CD4-positive, alpha-beta memory T cell (primary cell): ENCODE measurements around the gene SLC49A3. TPM values are rescaled to one million over a fixed set of nuclear protein-coding genes. Genes with fewer than 3 reads are reported as not detected.
"Not testable (repeated sequence)": the region's sequence is repeated elsewhere in the genome, so short reads cannot be mapped to it uniquely, and the experiment has no call there.

Experiments
- CTCF ChIA-PET: fragments of 350-600 bp; sonication (Branson Sonifier 250); formaldehyde crosslinking; loops from one replicate; lab custom pipeline; 2021; ENCODE audit warnings: inconsistent platforms; ENCODE audit not compliant: partially characterized antibody; lab: Charles Lee
- POLR2A ChIA-PET: fragments of 350-600 bp; sonication (Branson Sonifier 250); formaldehyde crosslinking; loops from one replicate; lab custom pipeline; 2021; ENCODE audit not compliant: partially characterized antibody; lab: Charles Lee
- DNase-seq, 5 donors: peaks; one replicate each; pipeline versions ENCODE4 v3.0.0 to v3.0.0-alpha.2; 2020 to 2022; ENCODE audit warnings: mixed read lengths in 1 of 5
- H3K27ac ChIP-seq: one replicate; pipeline ENCODE4 v1.7.0; 2013; ENCODE audit warnings: low read depth, low read length
- H3K27me3 ChIP-seq: 2 replicates; pipeline ENCODE4 v1.7.0; 2013; ENCODE audit warnings: mild to moderate bottlenecking, low read length, moderate library complexity; ENCODE audit not compliant: insufficient read depth
- H3K36me3 ChIP-seq: 2 replicates; pipeline ENCODE4 v1.7.0; 2013; ENCODE audit warnings: mild to moderate bottlenecking, low read length, moderate library complexity; ENCODE audit not compliant: insufficient read depth
- H3K4me1 ChIP-seq: 2 replicates; pipeline ENCODE4 v1.7.0; 2013; ENCODE audit warnings: mild to moderate bottlenecking, low read length, moderate library complexity; ENCODE audit not compliant: insufficient read depth
- H3K4me3 ChIP-seq, 2 donors: one replicate each; pipeline ENCODE4 v1.7.0; 2013; ENCODE audit warnings: low read length in 2 of 2, mild to moderate bottlenecking in 1 of 2
- H3K9me3 ChIP-seq, 2 donors: one replicate each; pipeline ENCODE4 v1.7.0; 2013; ENCODE audit warnings: low read length in 2 of 2, control low read depth in 1 of 2; ENCODE audit not compliant: control insufficient read depth in 1 of 2
- H3K27ac Mint-ChIP-seq, 7 donors: one replicate each; pipeline ENCODE4 v1.8.0; 2020 to 2021; ENCODE audit warnings: mixed read lengths in 7 of 7, mild to moderate bottlenecking in 6 of 7, inconsistent platforms in 3 of 7, moderate library complexity in 3 of 7
- H3K27me3 Mint-ChIP-seq, 2 donors: one replicate each; pipeline ENCODE4 v1.8.0; 2020 to 2021; ENCODE audit warnings: mixed read lengths in 2 of 2
- H3K36me3 Mint-ChIP-seq, 2 donors: one replicate each; pipeline ENCODE4 v1.8.0; 2020 to 2021; ENCODE audit warnings: mixed read lengths in 2 of 2, inconsistent platforms in 1 of 2, mild to moderate bottlenecking in 1 of 2
- H3K4me1 Mint-ChIP-seq, 4 donors: one replicate each; pipeline ENCODE4 v1.8.0; 2020 to 2021; ENCODE audit warnings: mixed read lengths in 4 of 4, mild to moderate bottlenecking in 1 of 4
- H3K4me3 Mint-ChIP-seq, 8 donors: one replicate each; pipeline ENCODE4 v1.8.0; 2020 to 2021; ENCODE audit warnings: mixed read lengths in 8 of 8, mild to moderate bottlenecking in 7 of 8, moderate library complexity in 6 of 8, inconsistent platforms in 3 of 8
- H3K9me3 Mint-ChIP-seq, 8 donors: one replicate each; pipeline ENCODE4 v1.8.0; 2020 to 2021; ENCODE audit warnings: mixed read lengths in 8 of 8, mild to moderate bottlenecking in 5 of 8, inconsistent platforms in 3 of 8, moderate library complexity in 1 of 8
- intact Hi-C: fragments of 100-400 bp; cut with micrococcal nuclease; formaldehyde crosslinking; loops from one replicate; pipeline ENCODE4 v1.15.1; 2023
- polyA plus RNA-seq, 2 donors: library from polyadenylated mRNA; unstranded; fragments of 300-500 nt; fragmentation: Illumina TruSeq; gene quantifications; one replicate each; pipeline ENCODE4 v1.2.3, GENCODE V29; 2021
- total RNA-seq, 2 experiments: library from RNA; stranded (reverse); gene quantifications; one replicate each; pipeline ENCODE4 v1.2.3, GENCODE V29; 2021

SLC49A3 gene
- total and polyA plus RNA-seq, 4 experiments from 2014 or later: 1.0 to 1.7 TPM; not detected in 2

DNA sequence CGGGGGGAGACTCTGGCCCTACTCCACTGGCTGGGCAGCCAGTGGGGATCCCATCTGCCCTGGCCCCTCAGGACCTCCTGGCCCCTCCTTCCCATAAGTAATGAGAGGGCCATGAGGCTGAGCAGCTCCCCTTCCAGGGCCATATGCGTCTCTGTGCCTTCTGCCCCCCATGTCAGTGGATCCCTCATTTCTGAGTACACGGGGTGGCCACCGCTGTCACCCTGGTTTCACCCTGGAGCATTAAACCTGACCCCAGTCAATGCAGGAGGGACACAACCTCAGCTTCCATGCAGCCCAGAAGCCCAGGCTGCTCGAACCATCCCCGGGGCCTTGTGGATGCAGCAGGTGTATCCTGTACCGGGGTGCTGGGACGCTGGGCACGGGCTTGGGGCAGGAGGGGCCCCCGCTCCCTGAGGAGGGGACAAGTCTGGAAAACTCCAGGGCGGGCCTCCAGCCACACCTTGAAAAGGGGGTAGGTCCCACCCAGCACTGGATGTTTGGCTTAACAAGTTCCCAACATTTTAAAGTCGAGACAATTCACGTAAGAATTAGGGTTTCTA is 39.1 kb downstream of the SLC49A3 start:
- no peaks in the 10 kb centered on the region for H3K27me3 ChIP-seq
- intact Hi-C loops: no loop called here
- no peak overlapping the region for H3K4me3 ChIP-seq
- H3K9me3 Mint-ChIP-seq: peaks cover 0 to 4% (median under 1%) of the 10 kb centered on the region in 8 donors
- H3K27me3 Mint-ChIP-seq: peaks cover 6 to 14% of the 10 kb centered on the region in 2 donors
- H3K27ac Mint-ChIP-seq: no peak overlapping the region
- H3K36me3 Mint-ChIP-seq: no peaks in the 10 kb centered on the region
- CTCF ChIA-PET: no interaction called here
- no peak for DNase-seq
- no peak overlapping the region for H3K27ac ChIP-seq
- peaks cover 0 to 6% (median 3%) of the 10 kb centered on the region in 4 donors for H3K4me1 Mint-ChIP-seq
- POLR2A ChIA-PET: no interaction called here
- H3K36me3 ChIP-seq: no peaks in the 10 kb centered on the region
- H3K4me3 Mint-ChIP-seq: no peak overlapping the region
- H3K4me1 ChIP-seq: no peaks in the 10 kb centered on the region
- H3K9me3 ChIP-seq: no peaks in the 10 kb centered on the region

DNA sequence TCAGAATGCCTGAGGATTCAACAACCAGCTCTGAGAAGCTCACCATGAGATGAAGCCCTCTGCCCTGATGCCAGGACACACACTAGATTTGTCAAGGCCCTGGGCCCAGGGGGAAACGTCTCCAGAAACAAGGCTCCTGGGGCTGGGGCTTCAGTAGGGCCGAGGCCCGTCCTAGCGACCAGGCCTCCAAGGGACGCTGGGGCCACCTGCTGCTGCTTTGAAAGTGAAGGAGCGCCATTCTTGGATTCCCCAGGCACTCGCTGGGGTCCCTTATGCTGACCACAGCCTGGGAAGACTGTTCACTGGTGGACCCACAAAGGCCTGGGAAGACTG is 39.7 kb downstream of the SLC49A3 start:
- POLR2A ChIA-PET: no interaction called here

DNA sequence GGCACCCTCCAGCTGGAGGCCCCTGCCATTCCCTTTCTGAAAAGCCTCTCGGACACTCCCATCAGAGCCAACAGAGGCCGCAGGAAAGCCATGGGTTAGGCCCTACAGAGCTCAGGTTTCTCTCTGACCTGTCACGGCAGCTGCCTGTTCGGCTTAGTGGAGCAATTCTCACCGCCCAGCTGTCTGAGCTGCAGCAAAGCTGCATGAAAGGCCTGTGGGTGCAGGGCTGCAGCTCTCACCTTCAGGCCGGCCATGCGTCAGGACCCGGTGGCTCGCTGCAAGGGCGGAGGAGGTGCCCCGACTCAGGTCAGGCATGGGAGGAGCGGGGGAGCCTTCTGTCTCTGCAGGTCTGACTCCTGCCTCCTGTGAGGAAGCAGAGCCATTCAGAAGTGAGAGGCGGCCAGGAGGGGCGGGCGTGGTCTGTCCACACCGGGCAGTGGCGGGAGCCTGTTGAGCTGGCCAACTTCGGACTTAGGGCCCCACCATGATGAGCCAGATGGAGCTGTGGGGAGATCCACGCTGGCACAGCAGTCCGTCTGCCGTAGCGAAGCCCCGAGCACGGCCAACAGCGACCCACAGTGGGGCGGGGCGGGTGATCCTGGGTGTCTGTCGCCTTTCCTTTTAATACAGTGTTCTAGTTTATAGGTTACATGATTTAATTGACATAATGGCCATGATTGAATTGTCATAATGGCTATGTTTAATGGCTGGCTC is 40.2 kb downstream of the SLC49A3 start:
- no peaks in the 10 kb centered on the region for H3K36me3 ChIP-seq
- peaks cover 0 to 6% (median 3%) of the 10 kb centered on the region in 4 donors for H3K4me1 Mint-ChIP-seq
- no peaks in the 10 kb centered on the region for H3K36me3 Mint-ChIP-seq
- peaks cover 6 to 16% of the 10 kb centered on the region in 2 donors for H3K27me3 Mint-ChIP-seq
- peaks cover 0 to 5% (median 1%) of the 10 kb centered on the region in 8 donors for H3K9me3 Mint-ChIP-seq
- no peak overlapping the region for H3K4me3 ChIP-seq
- ChIA-PET CTCF (no interaction called here), POLR2A (no interaction called here)
- H3K4me3 Mint-ChIP-seq: no peak overlapping the region
- no peak overlapping the region for H3K27ac ChIP-seq
- DNase-seq: no peak
- no peak overlapping the region for H3K27ac Mint-ChIP-seq
- no peaks in the 10 kb centered on the region for H3K4me1 ChIP-seq
- no peaks in the 10 kb centered on the region for H3K9me3 ChIP-seq
- intact Hi-C loops: no loop called here
- no peaks in the 10 kb centered on the region for H3K27me3 ChIP-seq

More for the DNA sequence above, 39.7 kb downstream of the SLC49A3 start:
- no peak overlapping the region for H3K27ac Mint-ChIP-seq
- H3K9me3 Mint-ChIP-seq: peaks cover 0 to 4% (median under 1%) of the 10 kb centered on the region in 8 donors
- CTCF ChIA-PET: no interaction called here
- H3K27ac ChIP-seq: no peak overlapping the region
- intact Hi-C loops: no loop called here
- H3K4me1 Mint-ChIP-seq: peaks cover 0 to 6% (median 3%) of the 10 kb centered on the region in 4 donors
- H3K4me3 Mint-ChIP-seq: no peak overlapping the region
- no peak for DNase-seq
- H3K27me3 Mint-ChIP-seq: peaks cover 6 to 16% of the 10 kb centered on the region in 2 donors
- H3K36me3 Mint-ChIP-seq: no peaks in the 10 kb centered on the region
- no peak overlapping the region for H3K4me3 ChIP-seq
- H3K9me3 ChIP-seq: no peaks in the 10 kb centered on the region
- no peaks in the 10 kb centered on the region for H3K36me3 ChIP-seq
- H3K4me1 ChIP-seq: no peaks in the 10 kb centered on the region
- no peaks in the 10 kb centered on the region for H3K27me3 ChIP-seq

DNA sequence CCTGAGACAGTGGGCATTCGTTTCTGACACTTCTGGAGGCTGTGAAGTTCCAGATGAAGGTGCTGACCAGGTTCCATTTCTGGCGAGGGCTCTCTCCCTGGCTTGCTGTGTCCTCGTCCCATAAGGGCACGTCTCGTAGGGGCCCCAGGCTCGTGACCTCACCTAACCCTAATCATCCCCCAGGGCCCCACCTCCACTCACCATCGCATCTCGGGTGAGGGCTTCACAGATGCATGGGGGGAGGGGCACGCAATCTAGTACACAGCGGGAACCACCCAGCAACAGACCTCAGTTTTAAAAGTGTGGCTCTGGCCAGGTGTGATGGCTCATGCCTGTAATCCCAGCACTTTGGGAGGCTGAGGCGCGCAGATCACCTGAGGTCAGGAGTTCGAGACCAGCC is 41.5 kb downstream of the SLC49A3 start:
- Histone ChIP-seq H3K36me3 (no peaks in the 10 kb centered on the region), H3K4me3 (no peak overlapping the region), H3K27ac (no peak overlapping the region), H3K27me3 (no peaks in the 10 kb centered on the region), H3K9me3 (no peaks in the 10 kb centered on the region), H3K4me1 (no peaks in the 10 kb centered on the region)
- H3K36me3 Mint-ChIP-seq: peaks cover 0 to 4% of the 10 kb centered on the region in 2 donors
- intact Hi-C loops: no loop called here
- peaks cover 0 to 14% (median 3%) of the 10 kb centered on the region in 8 donors for H3K9me3 Mint-ChIP-seq
- no peak for DNase-seq
- peaks cover 8 to 17% of the 10 kb centered on the region in 2 donors for H3K27me3 Mint-ChIP-seq
- H3K4me1 Mint-ChIP-seq: peaks cover 0 to 6% (median 3%) of the 10 kb centered on the region in 4 donors
- H3K4me3 Mint-ChIP-seq: no peak overlapping the region
- H3K27ac Mint-ChIP-seq: no peak overlapping the region
- ChIA-PET POLR2A (no interaction called here), CTCF (no interaction called here)

DNA sequence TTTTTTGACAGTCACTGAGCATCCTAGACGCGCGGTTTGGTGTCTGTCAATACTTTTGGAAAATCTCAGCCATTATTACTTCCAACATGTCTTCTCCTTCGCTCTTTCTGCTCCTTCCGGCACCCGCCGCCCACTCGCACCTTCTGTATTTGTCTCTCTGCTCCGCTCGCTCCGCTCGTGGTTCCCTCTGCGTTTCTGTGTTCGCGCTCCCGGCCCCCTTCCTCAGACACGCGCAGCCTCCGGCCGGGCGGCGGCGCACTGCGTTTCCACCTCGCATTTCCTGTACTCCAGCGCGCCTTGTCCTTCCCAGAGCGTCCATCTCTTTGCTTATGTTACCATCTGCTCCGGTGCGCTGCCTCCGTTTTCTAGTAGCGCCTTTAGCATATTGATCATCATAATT is 42.5 kb downstream of the SLC49A3 start:
- no peaks in the 10 kb centered on the region for H3K36me3 ChIP-seq
- Mint-ChIP-seq H3K27me3 (peaks cover 8 to 17% of the 10 kb centered on the region in 2 donors), H3K4me3 (peak overlapping the region; percentile 27 to 84 (median 80)), H3K9me3 (peaks cover 0 to 14% (median 6%) of the 10 kb centered on the region in 8 donors), H3K27ac (peak overlapping the region in 4 of 7 donors; percentile 38 to 68 (median 53)), H3K36me3 (peaks cover 0 to 4% of the 10 kb centered on the region in 2 donors), H3K4me1 (peaks cover 0 to 6% (median 3%) of the 10 kb centered on the region in 4 donors)
- POLR2A ChIA-PET: no interaction called here
- H3K9me3 ChIP-seq: no peaks in the 10 kb centered on the region
- DNase-seq: peak in 1 of 5 donors; percentile 12
- no peaks in the 10 kb centered on the region for H3K4me1 ChIP-seq
- H3K27me3 ChIP-seq: no peaks in the 10 kb centered on the region
- no peak overlapping the region for H3K4me3 ChIP-seq
- no peak overlapping the region for H3K27ac ChIP-seq
- intact Hi-C loops: no loop called here
- CTCF ChIA-PET: no interaction called here

DNA sequence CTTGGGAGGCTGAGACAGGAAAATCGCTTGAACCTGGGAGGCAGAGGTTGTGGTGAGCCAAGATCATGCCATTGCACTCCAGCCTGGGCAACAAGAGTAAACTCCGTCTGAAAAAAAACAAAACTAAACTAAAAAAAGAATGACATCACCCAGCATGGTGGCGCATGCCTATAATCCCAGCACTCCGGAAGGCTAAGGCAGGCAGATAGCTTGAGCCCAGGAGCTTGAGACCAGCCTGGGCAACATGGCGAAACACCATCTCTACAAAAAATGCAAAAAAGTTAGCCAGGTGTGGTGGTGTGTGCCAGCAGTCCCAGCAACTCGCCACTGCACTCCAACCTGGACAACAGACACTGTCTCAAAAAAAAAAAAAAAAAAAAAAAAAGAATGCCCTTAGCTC is 46.6 kb downstream of the SLC49A3 start:
- H3K4me3 Mint-ChIP-seq, H3K4me1 Mint-ChIP-seq, H3K4me3 ChIP-seq, intact Hi-C loops, H3K27ac Mint-ChIP-seq, CTCF ChIA-PET, DNase-seq, POLR2A ChIA-PET, H3K36me3 ChIP-seq, H3K9me3 ChIP-seq, H3K36me3 Mint-ChIP-seq, H3K27ac ChIP-seq, H3K4me1 ChIP-seq, H3K27me3 ChIP-seq: not testable (repeated sequence)
- Mint-ChIP-seq H3K9me3 (peaks cover 0 to 16% (median 6%) of the 10 kb centered on the region in 8 donors), H3K27me3 (peaks cover 14 to 24% of the 10 kb centered on the region in 2 donors)

DNA sequence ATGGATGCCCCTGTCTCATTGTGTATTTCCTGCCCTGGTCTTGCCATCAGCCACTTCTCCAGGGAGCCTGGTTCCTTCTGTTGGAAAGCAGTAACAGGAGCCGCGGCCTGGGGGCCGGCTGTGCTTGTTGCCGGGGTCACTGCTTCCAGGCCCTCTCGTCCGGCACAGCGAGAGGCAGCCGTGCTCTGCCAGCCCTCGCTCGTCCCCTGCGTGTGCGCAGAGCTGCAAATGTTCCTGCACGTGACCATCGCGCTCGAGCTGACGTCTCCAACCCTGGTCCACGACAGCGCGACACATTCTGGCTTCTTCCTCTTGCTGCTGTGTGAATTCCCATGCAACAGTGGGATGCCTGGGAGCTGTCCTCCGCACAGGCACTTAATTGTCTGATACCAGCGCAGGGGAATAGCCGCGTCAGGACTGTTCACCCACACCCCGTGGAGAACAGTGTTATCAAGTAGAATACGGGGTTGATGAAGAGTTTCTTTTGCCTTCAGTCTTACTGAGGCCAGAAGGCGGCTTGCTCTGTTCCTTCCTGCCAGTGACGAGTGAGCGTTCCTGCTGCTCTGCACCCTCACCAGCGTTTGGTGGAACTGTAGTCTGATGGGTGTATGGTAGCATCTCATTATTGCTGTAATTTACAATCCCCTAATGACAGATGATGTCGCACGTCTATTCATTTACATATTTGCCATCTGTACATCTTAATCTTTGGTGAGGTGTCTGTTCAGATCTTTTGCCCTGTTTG is 51.2 kb downstream of the SLC49A3 start:
- ChIA-PET POLR2A (no interaction called here), CTCF (interaction anchor here (0.6 kb wide), 1 partner anchor 338 kb away, joined by 5 read pairs; no protein-coding TSS in a partner anchor)
- Histone ChIP-seq H3K27me3 (no peaks in the 10 kb centered on the region), H3K9me3 (no peaks in the 10 kb centered on the region), H3K36me3 (no peaks in the 10 kb centered on the region), H3K27ac (no peak overlapping the region), H3K4me1 (no peaks in the 10 kb centered on the region), H3K4me3 (no peak overlapping the region)
- no peak for DNase-seq
- Mint-ChIP-seq H3K9me3 (peaks cover 0 to 6% (median 3%) of the 10 kb centered on the region in 8 donors), H3K4me1 (no peaks in the 10 kb centered on the region), H3K36me3 (no peaks in the 10 kb centered on the region), H3K27ac (no peak overlapping the region), H3K4me3 (no peak overlapping the region), H3K27me3 (peaks cover 5 to 8% of the 10 kb centered on the region in 2 donors)
- intact Hi-C loops: no loop called here
